ENCODE results near the gene HLA-G. TPM values are rescaled to one million over a fixed set of nuclear protein-coding genes. Genes with fewer than 3 reads are reported as not detected.
A peak's percentile ranks its signal among the peaks of the same experiment; 100 is the strongest.

The HLA-G gene
- total and polyA plus RNA-seq, 2 of the 4 experiments (the other 2 are of a cell fraction), result not detected

GRCh38 chr6:29793796-29794195 is 33.8 kb upstream of the HLA-G start:
- H3K79me1 ChIP-seq (ENCODE audit: low read depth in 1 of 2, low read length in 2 of 2), result no peaks in the 10 kb centered on the region
- H3K4me2 ChIP-seq (ENCODE audit: low read depth, low read length), result no peak overlapping the region
- BruUV-seq (replicated peaks), result no TSS peak
- H2AK5ac ChIP-seq (ENCODE audit: low read depth, low read length), result no peak overlapping the region
- H3K14ac ChIP-seq (replicated peaks; ENCODE audit: low read depth, low read length), result no peak overlapping the region
- no peak overlapping the region for H2BK20ac ChIP-seq (ENCODE audit: low read depth, low read length)
- H3K4me1 ChIP-seq (ENCODE audit: control insufficient read depth, insufficient read depth, low read length), result no peaks in the 10 kb centered on the region
- H3K56ac ChIP-seq (ENCODE audit: extremely low read depth, insufficient read depth, low read length), result no peak overlapping the region
- ChIA-PET CTCF (no interaction called here), POLR2A (ENCODE audit: unreplicated experiment) (no interaction called here)
- H3K4me3 ChIP-seq (ENCODE audit: insufficient read depth, low read depth, low read length), result no peak overlapping the region
- H3K18ac ChIP-seq (ENCODE audit: low read depth, low read length), result no peak overlapping the region
- H3K9me3 ChIP-seq (ENCODE audit: control insufficient read depth, insufficient read depth, low read length), result no peaks in the 10 kb centered on the region
- 24% methylated on average over 3 of the region's 3 CpGs; no CpG with 5 or more reads in 1 of the 2 experiments for WGBS, 2 experiments (ENCODE audit: extremely low coverage in 2 of 2, insufficient read length in 1 of 2)
- H4K8ac ChIP-seq (ENCODE audit: low read depth in 2 of 2, low read length in 2 of 2), result no peak overlapping the region
- H4K20me1 ChIP-seq (ENCODE audit: insufficient read depth, low read length), result no peaks in the 10 kb centered on the region
- no peak overlapping the region for H4K91ac ChIP-seq (ENCODE audit: insufficient read depth, low read depth, low read length)
- intact Hi-C loops (cut with micrococcal nuclease), result no loop called here
- H3K36me3 ChIP-seq (ENCODE audit: control insufficient read depth, insufficient read depth, low read length), result no peaks in the 10 kb centered on the region
- no peak overlapping the region for H2BK5ac ChIP-seq (ENCODE audit: low read depth, low read length, poor library complexity, severe bottlenecking)
- H3K4ac ChIP-seq (ENCODE audit: low read depth, low read length), result no peak overlapping the region
- no peak overlapping the region for H3K27ac ChIP-seq (ENCODE audit: insufficient read depth, low read length)
- no peak for TF ChIP-seq RAD21 (IDR thresholded peaks at IDR 0.05; ENCODE audit: low read length)
- TF ChIP-seq MAFK (IDR thresholded peaks at IDR 0.05; ENCODE audit: low read depth, low read length), result no peak
- no peak for TF ChIP-seq MAZ (IDR thresholded peaks at IDR 0.05; ENCODE audit: borderline replicate concordance, low read depth, low read length)
- peak overlapping the region; percentile 55 for H2AK9ac ChIP-seq (replicated peaks; ENCODE audit: low read depth, low read length, poor library complexity)
- H2BK15ac ChIP-seq (ENCODE audit: low read depth, low read length), result no peak overlapping the region
- DNase-seq, result no peak
- no peak for ATAC-seq (ENCODE audit: low read depth)
- H3K27me3 ChIP-seq (ENCODE audit: control insufficient read depth, insufficient read depth, low read length), result peaks cover 37% of the 10 kb centered on the region
- no peak overlapping the region for H4K5ac ChIP-seq (ENCODE audit: low read depth, low read length)
- no peak overlapping the region for H2BK120ac ChIP-seq (ENCODE audit: low read depth, low read length)
- no peak overlapping the region for H2AFZ ChIP-seq (replicated peaks; ENCODE audit: low read length, poor library complexity)
- no peaks in the 10 kb centered on the region for H3K9me1 ChIP-seq (ENCODE audit: insufficient read depth, low read length)
- H3K23ac ChIP-seq (ENCODE audit: low read depth, low read length), result no peak overlapping the region
- no peak overlapping the region for H3K9ac ChIP-seq (ENCODE audit: low read depth, low read length)
- in situ Hi-C loops (cut with MboI; ENCODE audit: low sequenced_read_pairs), result no loop called here
- dilution Hi-C loops (cut with HindIII; ENCODE audit: low sequenced_read_pairs, unreplicated experiment), result loop anchor here (10.0 kb wide), 1 partner anchor 161 kb away; no protein-coding TSS in a partner anchor

All from IMR-90 (cell line).